Body of pancreas (tissue), 4 donors: ENCODE measurements around the gene ELSPBP1.

Experiments used
- POLR2A ChIP-seq, 3 donors: fragments of 450-650 bp; IDR thresholded peaks; one replicate each; pipeline ENCODE4 v1.6.1; 2016; ENCODE audit warnings: antibody characterized with exemption in 3 of 3, mild to moderate bottlenecking in 2 of 3
- TF ChIP-seq, protein P1 (sequence below), 7 experiments: fragments of 450-650 bp in 4 of 7; fragments of 200-600 bp in 3 of 7; sonication (generic) in 3 of 7; IDR thresholded peaks; one replicate each; pipeline ENCODE4 v1.5.1; 2016 to 2019; ENCODE audit warnings: antibody characterized with exemption in 7 of 7

DNA sequence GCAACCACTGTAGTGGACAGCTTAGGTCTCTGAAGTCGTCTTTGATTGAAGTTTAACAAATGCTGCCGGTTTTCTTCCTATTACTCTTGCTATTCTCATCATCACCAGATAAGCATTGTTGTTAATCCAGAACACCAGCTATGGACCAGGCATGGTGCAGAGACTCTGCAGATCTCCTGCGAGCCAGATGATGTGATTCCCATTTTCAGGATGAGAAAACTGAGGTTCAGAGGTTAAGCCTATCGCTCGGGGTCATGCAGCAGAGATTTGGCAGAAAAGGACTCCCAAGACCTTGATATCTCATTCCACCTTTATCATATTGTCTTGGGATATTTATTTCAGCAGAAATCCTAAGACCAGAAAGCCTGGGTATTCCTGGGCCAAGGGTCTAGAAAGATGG, 65.9 kb downstream of the ELSPBP1 start:
- TF ChIP-seq, protein P1, sequence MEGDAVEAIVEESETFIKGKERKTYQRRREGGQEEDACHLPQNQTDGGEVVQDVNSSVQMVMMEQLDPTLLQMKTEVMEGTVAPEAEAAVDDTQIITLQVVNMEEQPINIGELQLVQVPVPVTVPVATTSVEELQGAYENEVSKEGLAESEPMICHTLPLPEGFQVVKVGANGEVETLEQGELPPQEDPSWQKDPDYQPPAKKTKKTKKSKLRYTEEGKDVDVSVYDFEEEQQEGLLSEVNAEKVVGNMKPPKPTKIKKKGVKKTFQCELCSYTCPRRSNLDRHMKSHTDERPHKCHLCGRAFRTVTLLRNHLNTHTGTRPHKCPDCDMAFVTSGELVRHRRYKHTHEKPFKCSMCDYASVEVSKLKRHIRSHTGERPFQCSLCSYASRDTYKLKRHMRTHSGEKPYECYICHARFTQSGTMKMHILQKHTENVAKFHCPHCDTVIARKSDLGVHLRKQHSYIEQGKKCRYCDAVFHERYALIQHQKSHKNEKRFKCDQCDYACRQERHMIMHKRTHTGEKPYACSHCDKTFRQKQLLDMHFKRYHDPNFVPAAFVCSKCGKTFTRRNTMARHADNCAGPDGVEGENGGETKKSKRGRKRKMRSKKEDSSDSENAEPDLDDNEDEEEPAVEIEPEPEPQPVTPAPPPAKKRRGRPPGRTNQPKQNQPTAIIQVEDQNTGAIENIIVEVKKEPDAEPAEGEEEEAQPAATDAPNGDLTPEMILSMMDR (IDR thresholded peaks at IDR 0.05), result no peak
- no peak for TF ChIP-seq POLR2A (IDR thresholded peaks at IDR 0.05)
